Amygdala (tissue), 56 donors: Measurements from ENCODE around the gene RHOJ.

ENCODE experiments used
- DNase-seq, 56 donors: peaks; one replicate each; lab custom pipeline; 2025; lab: John Stamatoyannopoulos, UW

RHOJ gene

GRCh38 chr14:63203618-63204406, 431 bp upstream of the RHOJ start:
- DNase-seq = peak in 54 of 56 donors; percentile 3 to 86 (median 54)

GRCh38 chr14:63205044-63205575, 867 bp downstream of the RHOJ start:
- no peak for DNase-seq

- no peak for DNase-seq
Measured at GRCh38 chr14:63205866-63206265, 1.6 kb downstream of the RHOJ start.

- no peak for DNase-seq
Measured at GRCh38 chr14:63209160-63209559, 4.9 kb downstream of the RHOJ start.

- DNase-seq = no peak
Measured at GRCh38 chr14:63210812-63211211, 6.6 kb downstream of the RHOJ start.

- no peak for DNase-seq
Measured at GRCh38 chr14:63212209-63212608, 8.0 kb downstream of the RHOJ start.

- DNase-seq = no peak
Measured at GRCh38 chr14:63212776-63213500, 8.7 kb downstream of the RHOJ start.

GRCh38 chr14:63214417-63215196, 10.4 kb downstream of the RHOJ start:
- DNase-seq = no peak

GRCh38 chr14:63220526-63220925, 16.3 kb downstream of the RHOJ start:
- no peak for DNase-seq

- no peak for DNase-seq
Measured at GRCh38 chr14:63223596-63223995, 19.4 kb downstream of the RHOJ start.

GRCh38 chr14:63224196-63224595, 20.0 kb downstream of the RHOJ start:
- DNase-seq = no peak

GRCh38 chr14:63228217-63228616, 24.0 kb downstream of the RHOJ start:
- DNase-seq = no peak

- DNase-seq = peak in 1 of 56 donors; percentile 5
Measured at GRCh38 chr14:63229330-63230059, 25.3 kb downstream of the RHOJ start.

GRCh38 chr14:63231766-63232165, 27.5 kb downstream of the RHOJ start:
- no peak for DNase-seq

GRCh38 chr14:63237791-63238190, 33.5 kb downstream of the RHOJ start:
- no peak for DNase-seq

GRCh38 chr14:63240221-63240620, 36.0 kb downstream of the RHOJ start:
- no peak for DNase-seq

GRCh38 chr14:63241096-63241495, 36.9 kb downstream of the RHOJ start:
- DNase-seq = no peak

- DNase-seq = no peak
Measured at GRCh38 chr14:63243646-63244045, 39.4 kb downstream of the RHOJ start.

- DNase-seq = peak in 1 of 56 donors; percentile 2
Measured at GRCh38 chr14:63245893-63246292, 41.6 kb downstream of the RHOJ start.

GRCh38 chr14:63248211-63248610, 44.0 kb downstream of the RHOJ start:
- DNase-seq = no peak
